ENCODE data around the gene MRPL48.

MRPL48 gene

GRCh38 chr11:73789279-73789670, 1.6 kb downstream of the MRPL48 start:
- Histone ChIP-seq H3K9ac (no peak overlapping the region), H3K36me3 (ENCODE audit: control insufficient read depth, insufficient read depth, low read length) (no peaks in the 10 kb centered on the region), H3K27ac (peak overlapping the region; percentile 9)

GRCh38 chr11:73792584-73792983, 4.9 kb downstream of the MRPL48 start:
- no peaks in the 10 kb centered on the region for H3K27me3 ChIP-seq (ENCODE audit: control insufficient read depth, insufficient read depth, low read length)
- H3K27ac ChIP-seq = peak overlapping the region; percentile 57
- no peak overlapping the region for H3K9ac ChIP-seq
- no peak overlapping the region for H2AFZ ChIP-seq
- H3K4me1 ChIP-seq = no peaks in the 10 kb centered on the region
- no peaks in the 10 kb centered on the region for H3K9me3 ChIP-seq (ENCODE audit: control insufficient read depth, low read length)
- H3K36me3 ChIP-seq (ENCODE audit: control insufficient read depth, insufficient read depth, low read length) = no peaks in the 10 kb centered on the region
- TF ChIP-seq CTCF (IDR thresholded peaks at IDR 0.05) = no peak
- no peaks in the 10 kb centered on the region for H3K79me2 ChIP-seq
- H3K4me2 ChIP-seq (ENCODE audit: low read length) = no peak overlapping the region
- H3K4me3 ChIP-seq (ENCODE audit: low read depth, low read length) = no peak overlapping the region

More at GRCh38 chr11:73789279-73789670, 1.6 kb downstream of the MRPL48 start:
- Histone ChIP-seq H3K9me3 (ENCODE audit: control insufficient read depth, low read length) (no peaks in the 10 kb centered on the region), H3K79me2 (no peaks in the 10 kb centered on the region), H2AFZ (no peak overlapping the region), H3K4me3 (ENCODE audit: low read depth, low read length) (no peak overlapping the region), H3K4me2 (ENCODE audit: low read length) (no peak overlapping the region), H3K27me3 (ENCODE audit: control insufficient read depth, insufficient read depth, low read length) (no peaks in the 10 kb centered on the region), H3K4me1 (no peaks in the 10 kb centered on the region)
- no peak for TF ChIP-seq CTCF (IDR thresholded peaks at IDR 0.05)

- H3K9ac ChIP-seq = no peak overlapping the region
- no peak for TF ChIP-seq CTCF (IDR thresholded peaks at IDR 0.05)
These were observed 8.4 kb downstream of the MRPL48 start for GRCh38 chr11:73795925-73796632.

GRCh38 chr11:73797457-73797856, 9.8 kb downstream of the MRPL48 start:
- Histone ChIP-seq H3K4me1 (no peaks in the 10 kb centered on the region), H3K36me3 (ENCODE audit: control insufficient read depth, insufficient read depth, low read length) (no peaks in the 10 kb centered on the region), H3K4me3 (ENCODE audit: low read depth, low read length) (no peak overlapping the region), H3K9me3 (ENCODE audit: control insufficient read depth, low read length) (no peaks in the 10 kb centered on the region), H3K27ac (no peak overlapping the region), H3K4me2 (ENCODE audit: low read length) (no peak overlapping the region), H3K27me3 (ENCODE audit: control insufficient read depth, insufficient read depth, low read length) (no peaks in the 10 kb centered on the region), H3K79me2 (no peaks in the 10 kb centered on the region), H3K9ac (no peak overlapping the region), H2AFZ (no peak overlapping the region)
- no peak for TF ChIP-seq CTCF (IDR thresholded peaks at IDR 0.05)

More at GRCh38 chr11:73795925-73796632, 8.4 kb downstream of the MRPL48 start:
- Histone ChIP-seq H3K79me2 (no peaks in the 10 kb centered on the region), H3K27me3 (ENCODE audit: control insufficient read depth, insufficient read depth, low read length) (no peaks in the 10 kb centered on the region), H3K9me3 (ENCODE audit: control insufficient read depth, low read length) (no peaks in the 10 kb centered on the region), H3K4me3 (ENCODE audit: low read depth, low read length) (no peak overlapping the region), H3K4me2 (ENCODE audit: low read length) (no peak overlapping the region), H2AFZ (no peak overlapping the region), H3K4me1 (no peaks in the 10 kb centered on the region), H3K27ac (no peak overlapping the region), H3K36me3 (ENCODE audit: control insufficient read depth, insufficient read depth, low read length) (no peaks in the 10 kb centered on the region)

- no peak for TF ChIP-seq CTCF (IDR thresholded peaks at IDR 0.05)
- H3K79me2 ChIP-seq = no peaks in the 10 kb centered on the region
- no peaks in the 10 kb centered on the region for H3K36me3 ChIP-seq (ENCODE audit: control insufficient read depth, insufficient read depth, low read length)
- no peak overlapping the region for H3K4me3 ChIP-seq (ENCODE audit: low read depth, low read length)
- no peaks in the 10 kb centered on the region for H3K9me3 ChIP-seq (ENCODE audit: control insufficient read depth, low read length)
- no peaks in the 10 kb centered on the region for H3K4me1 ChIP-seq
- H2AFZ ChIP-seq = no peak overlapping the region
- no peak overlapping the region for H3K4me2 ChIP-seq (ENCODE audit: low read length)
- no peak overlapping the region for H3K27ac ChIP-seq
- H3K9ac ChIP-seq = no peak overlapping the region
- H3K27me3 ChIP-seq (ENCODE audit: control insufficient read depth, insufficient read depth, low read length) = no peaks in the 10 kb centered on the region
These were observed 12.7 kb downstream of the MRPL48 start for GRCh38 chr11:73800276-73800806.

All from parathyroid adenoma (tissue), 2 donors.